H9 (cell line): ENCODE measurements around the gene METRN. TPM values are rescaled to one million over a fixed set of nuclear protein-coding genes. Genes with fewer than 3 reads are reported as not detected.

Experiments used
- DNase-seq: peaks from one replicate; pipeline ENCODE4 v3.0.0-alpha.2; 2017
- H2AFZ ChIP-seq: one replicate; pipeline ENCODE4 v1.6.1; 2013; ENCODE audit warnings: mild to moderate bottlenecking, low read length, control low read depth, moderate library complexity
- H2AK5ac ChIP-seq: 2 replicates; pipeline ENCODE4 v1.6.1; 2013; ENCODE audit warnings: low read length, control low read depth, mixed read lengths; ENCODE audit not compliant: insufficient read length
- H2BK120ac ChIP-seq: one replicate; pipeline ENCODE4 v1.6.1; 2013; ENCODE audit warnings: low read depth, mild to moderate bottlenecking, low read length, control low read depth, inconsistent platforms; ENCODE audit not compliant: poor library complexity, severe bottlenecking
- H2BK12ac ChIP-seq: 2 replicates; pipeline ENCODE4 v1.6.1; 2013; ENCODE audit warnings: low read length, control low read depth, mixed read lengths, low read depth; ENCODE audit not compliant: insufficient read length
- H2BK15ac ChIP-seq: 2 replicates; pipeline ENCODE4 v1.6.1; 2013; ENCODE audit warnings: low read depth, low read length, control low read depth
- H2BK20ac ChIP-seq: one replicate; pipeline ENCODE4 v1.6.1; 2013; ENCODE audit warnings: low read depth, mild to moderate bottlenecking, low read length, control low read depth, inconsistent platforms; ENCODE audit not compliant: poor library complexity, severe bottlenecking
- H2BK5ac ChIP-seq: 2 replicates; pipeline ENCODE4 v1.6.1; 2013; ENCODE audit warnings: low read length, control low read depth, mixed read lengths; ENCODE audit not compliant: insufficient read length
- H3K14ac ChIP-seq: 2 replicates; pipeline ENCODE4 v1.6.1; 2013; ENCODE audit warnings: low read length, control low read depth; ENCODE audit not compliant: insufficient read depth
- H3K18ac ChIP-seq: 2 replicates; pipeline ENCODE4 v1.6.1; 2013; ENCODE audit warnings: low read depth, mild to moderate bottlenecking, mixed read lengths, low read length, control low read depth; ENCODE audit not compliant: insufficient read length
- H3K23ac ChIP-seq: 2 replicates; pipeline ENCODE4 v1.6.1; 2013; ENCODE audit warnings: low read length, control low read depth, mixed read lengths, low read depth; ENCODE audit not compliant: insufficient read length
- H3K23me2 ChIP-seq: 2 replicates; pipeline ENCODE4 v1.6.1; 2013; ENCODE audit warnings: low read depth, mild to moderate bottlenecking, mixed read lengths, low read length, control low read depth; ENCODE audit not compliant: insufficient read length, poor library complexity, severe bottlenecking
- H3K27ac ChIP-seq: 2 replicates; pipeline ENCODE4 v1.5.1; 2013; ENCODE audit warnings: low read length, control low read depth, mixed read lengths, low read depth; ENCODE audit not compliant: insufficient read length
- H3K27me3 ChIP-seq: 2 replicates; pipeline ENCODE4 v1.6.1; 2013; ENCODE audit warnings: low read length, control low read depth, inconsistent platforms; ENCODE audit not compliant: insufficient read depth
- H3K4ac ChIP-seq: 2 replicates; pipeline ENCODE4 v1.6.1; 2013; ENCODE audit warnings: low read depth, mild to moderate bottlenecking, control low read depth, inconsistent platforms, low read length, moderate library complexity
- H3K4me1 ChIP-seq: 2 replicates; pipeline ENCODE4 v1.6.1; 2013; ENCODE audit warnings: low read length, control low read depth, inconsistent platforms; ENCODE audit not compliant: insufficient read depth
- H3K4me2 ChIP-seq: 2 replicates; pipeline ENCODE4 v1.6.1; 2013; ENCODE audit warnings: low read length, control low read depth, mixed read lengths; ENCODE audit not compliant: insufficient read length, insufficient read depth
- H3K56ac ChIP-seq: 2 replicates; pipeline ENCODE4 v1.6.1; 2013; ENCODE audit warnings: low read depth, mild to moderate bottlenecking, mixed read lengths, low read length, control low read depth; ENCODE audit not compliant: insufficient read length
- H3K79me1 ChIP-seq: 2 replicates; pipeline ENCODE4 v1.6.1; 2013; ENCODE audit warnings: low read depth, mild to moderate bottlenecking, moderate library complexity, low read length, control low read depth, inconsistent platforms; ENCODE audit not compliant: insufficient read depth, poor library complexity, severe bottlenecking
- H3K79me2 ChIP-seq: 2 replicates; pipeline ENCODE4 v1.6.1; 2013; ENCODE audit warnings: low read length, control low read depth, inconsistent platforms; ENCODE audit not compliant: insufficient read depth
- H3K9ac ChIP-seq: 2 replicates; pipeline ENCODE4 v1.6.1; 2013; ENCODE audit warnings: low read length, control low read depth, mixed read lengths; ENCODE audit not compliant: insufficient read length; ENCODE audit errors: extremely low read depth
- H3K9me3 ChIP-seq: one replicate; pipeline ENCODE4 v1.6.1; 2013; ENCODE audit warnings: low read depth, low read length, inconsistent platforms; ENCODE audit not compliant: control insufficient read depth
- H3T11ph ChIP-seq: one replicate; pipeline ENCODE4 v1.6.1; 2013; ENCODE audit warnings: mild to moderate bottlenecking, low read length, control low read depth, inconsistent platforms
- H4K20me1 ChIP-seq: one replicate; pipeline ENCODE4 v1.6.1; 2013; ENCODE audit not compliant: control insufficient read depth, insufficient read length, insufficient read depth
- H4K5ac ChIP-seq: 2 replicates; pipeline ENCODE4 v1.6.1; 2013; ENCODE audit warnings: low read depth, mild to moderate bottlenecking, mixed read lengths, low read length, control low read depth; ENCODE audit not compliant: insufficient read length
- H4K8ac ChIP-seq: replicated peaks from 2 replicates; pipeline ENCODE4 v1.6.1; 2013; ENCODE audit warnings: low read length, control low read depth, mixed read lengths, low read depth; ENCODE audit not compliant: insufficient read length
- H4K91ac ChIP-seq: 2 replicates; pipeline ENCODE4 v1.6.1; 2013; ENCODE audit warnings: low read depth, mild to moderate bottlenecking, moderate library complexity, mixed read lengths, low read length, control low read depth; ENCODE audit not compliant: insufficient read length
- H3K27ac Mint-ChIP-seq, 3 experiments: 2 replicates in 2 of 3; 3 replicates in 1 of 3; pipeline ENCODE4 v1.8.0; 2020 to 2021; ENCODE audit warnings: mixed read lengths in 3 of 3, mild to moderate bottlenecking in 1 of 3, moderate library complexity in 1 of 3
- H3K27me3 Mint-ChIP-seq: 2 replicates; pipeline ENCODE4 v1.8.0; 2021; ENCODE audit warnings: low read depth, mild to moderate bottlenecking, moderate library complexity, mixed read lengths
- H3K36me3 Mint-ChIP-seq, 3 experiments: 2 replicates in 2 of 3; 3 replicates in 1 of 3; pipeline ENCODE4 v1.8.0; 2020 to 2021; ENCODE audit warnings: low read depth in 3 of 3, mixed read lengths in 3 of 3; ENCODE audit not compliant: insufficient read depth in 1 of 3
- H3K4me1 Mint-ChIP-seq, 2 experiments: 2 replicates each; pipeline ENCODE4 v1.8.0; 2020; ENCODE audit warnings: mixed read lengths in 2 of 2
- H3K4me3 Mint-ChIP-seq, 2 experiments: 2 replicates in 1 of 2; 3 replicates in 1 of 2; pipeline ENCODE4 v1.8.0; 2020 to 2021; ENCODE audit warnings: mild to moderate bottlenecking in 2 of 2, mixed read lengths in 2 of 2, moderate library complexity in 1 of 2
- H3K9me3 Mint-ChIP-seq, 2 experiments: 2 replicates in 1 of 2; 3 replicates in 1 of 2; pipeline ENCODE4 v1.8.0; 2020; ENCODE audit warnings: mild to moderate bottlenecking in 2 of 2, mixed read lengths in 2 of 2, moderate library complexity in 1 of 2
- WGBS: extraction: QIAGEN DNeasy Blood & Tissue Kit; methylation state at CpG from one replicate; pipeline ENCODE4 v1.1.7; 2013; ENCODE audit warnings: missing lambda C conversion rate, low lambda C conversion rate, mixed read lengths; ENCODE audit not compliant: insufficient read length; ENCODE audit errors: extremely low coverage; 5-methylcytosine and 5-hydroxymethylcytosine counted together
- total RNA-seq: library from RNA; stranded (reverse); gene quantifications from 2 replicates; pipeline ENCODE4 v1.2.1, GENCODE V29; 2021
- TF ChIP-seq, protein P1 (sequence below): fragments of 200-600 bp; sonication (generic); conservative IDR thresholded peaks from 3 replicates; pipeline ENCODE4 v1.8.0; 2021; ENCODE audit warnings: antibody characterized with exemption, mild to moderate bottlenecking

Gene METRN
- total RNA-seq, 1 experiment from 2014 or later, result 26.2 TPM

GRCh38 chr16:764848-765487 lies 50.0 kb downstream of the METRN start:
- Mint-ChIP-seq H3K4me1 (peaks cover 0 to 5% of the 10 kb centered on the region in 2 experiments; a peak in 2 of 4 replicates), H3K27me3 (peaks cover 3% of the 10 kb centered on the region), H3K9me3 (no peaks in the 10 kb centered on the region), H3K36me3 (no peaks in the 10 kb centered on the region), H3K4me3 (no peak overlapping the region), H3K27ac (no peak overlapping the region; a peak in 1 of 7 replicates)
- Histone ChIP-seq H4K91ac (no peak overlapping the region), H2AK5ac (no peak overlapping the region), H2BK20ac (no peak overlapping the region), H4K20me1 (no peaks in the 10 kb centered on the region), H2AFZ (no peak overlapping the region), H2BK120ac (no peak overlapping the region), H2BK5ac (no peak overlapping the region), H3K23me2 (no peaks in the 10 kb centered on the region), H3K4ac (no peak overlapping the region), H3K4me2 (no peak overlapping the region), H4K8ac (no peak overlapping the region), H3K23ac (no peak overlapping the region), H3K18ac (no peak overlapping the region), H3K79me1 (no peaks in the 10 kb centered on the region), H2BK15ac (no peak overlapping the region), H3T11ph (no peak overlapping the region), H2BK12ac (no peak overlapping the region), H3K27me3 (no peaks in the 10 kb centered on the region), H3K79me2 (no peaks in the 10 kb centered on the region), H3K14ac (no peak overlapping the region), H3K4me1 (no peaks in the 10 kb centered on the region), H3K27ac (no peak overlapping the region), H4K5ac (no peak overlapping the region), H3K9me3 (no peaks in the 10 kb centered on the region), H3K56ac (no peak overlapping the region), H3K9ac (no peak overlapping the region)
- TF ChIP-seq, protein P1, sequence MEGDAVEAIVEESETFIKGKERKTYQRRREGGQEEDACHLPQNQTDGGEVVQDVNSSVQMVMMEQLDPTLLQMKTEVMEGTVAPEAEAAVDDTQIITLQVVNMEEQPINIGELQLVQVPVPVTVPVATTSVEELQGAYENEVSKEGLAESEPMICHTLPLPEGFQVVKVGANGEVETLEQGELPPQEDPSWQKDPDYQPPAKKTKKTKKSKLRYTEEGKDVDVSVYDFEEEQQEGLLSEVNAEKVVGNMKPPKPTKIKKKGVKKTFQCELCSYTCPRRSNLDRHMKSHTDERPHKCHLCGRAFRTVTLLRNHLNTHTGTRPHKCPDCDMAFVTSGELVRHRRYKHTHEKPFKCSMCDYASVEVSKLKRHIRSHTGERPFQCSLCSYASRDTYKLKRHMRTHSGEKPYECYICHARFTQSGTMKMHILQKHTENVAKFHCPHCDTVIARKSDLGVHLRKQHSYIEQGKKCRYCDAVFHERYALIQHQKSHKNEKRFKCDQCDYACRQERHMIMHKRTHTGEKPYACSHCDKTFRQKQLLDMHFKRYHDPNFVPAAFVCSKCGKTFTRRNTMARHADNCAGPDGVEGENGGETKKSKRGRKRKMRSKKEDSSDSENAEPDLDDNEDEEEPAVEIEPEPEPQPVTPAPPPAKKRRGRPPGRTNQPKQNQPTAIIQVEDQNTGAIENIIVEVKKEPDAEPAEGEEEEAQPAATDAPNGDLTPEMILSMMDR, result no peak
- no CpG with 5 or more reads among the region's 38 CpGs for WGBS
- no peak for DNase-seq
